HG03097 (cell line): ENCODE measurements around the gene PTPRB.

ENCODE experiments used
- ATAC-seq: cut with Tn5 transposase; IDR thresholded peaks from one replicate; pipeline ENCODE4 v1.9.1; 2021; ENCODE audit not compliant: unreplicated experiment, low FRiP score

The PTPRB gene

DNA sequence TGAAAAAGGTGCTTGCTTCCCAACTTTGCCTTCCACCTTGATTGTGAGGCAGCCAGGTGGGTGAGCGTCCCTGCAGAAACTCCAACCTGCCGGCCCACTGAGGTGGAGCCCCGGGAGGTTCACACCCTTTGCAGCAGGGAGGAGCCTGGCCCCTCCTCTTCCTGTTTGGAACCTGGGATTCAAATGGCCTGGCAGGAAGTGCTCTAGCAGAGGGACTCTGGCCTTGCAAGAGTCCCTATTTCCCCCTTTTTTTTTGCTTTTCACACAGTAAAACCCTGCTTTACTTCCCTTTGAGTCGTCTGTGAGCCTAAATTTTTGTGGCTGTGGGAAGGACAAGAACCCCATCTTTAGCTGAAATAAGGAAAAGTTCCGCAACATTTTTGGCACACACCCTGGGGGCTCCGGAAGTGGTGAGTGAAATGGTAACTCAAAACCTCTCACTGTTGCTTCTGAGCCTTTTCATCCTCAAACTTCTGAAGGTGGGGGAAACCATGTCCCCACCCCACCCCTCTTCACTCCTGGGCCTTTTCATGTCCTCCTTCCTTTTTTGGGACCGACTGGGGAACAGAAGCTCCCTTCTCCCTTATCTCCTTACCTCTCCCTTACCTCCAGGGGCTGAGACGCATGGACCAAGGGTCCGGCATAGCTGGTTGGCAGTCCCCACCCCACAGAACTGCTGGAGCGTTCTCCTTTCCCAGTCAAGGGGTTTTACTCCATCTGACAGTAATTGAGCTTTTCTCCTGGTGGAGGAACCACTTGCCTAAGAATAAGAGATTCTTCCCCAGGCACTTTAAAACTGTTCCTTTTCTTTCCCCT lies 169.1 kb downstream of the PTPRB start:
- no peak for ATAC-seq

DNA sequence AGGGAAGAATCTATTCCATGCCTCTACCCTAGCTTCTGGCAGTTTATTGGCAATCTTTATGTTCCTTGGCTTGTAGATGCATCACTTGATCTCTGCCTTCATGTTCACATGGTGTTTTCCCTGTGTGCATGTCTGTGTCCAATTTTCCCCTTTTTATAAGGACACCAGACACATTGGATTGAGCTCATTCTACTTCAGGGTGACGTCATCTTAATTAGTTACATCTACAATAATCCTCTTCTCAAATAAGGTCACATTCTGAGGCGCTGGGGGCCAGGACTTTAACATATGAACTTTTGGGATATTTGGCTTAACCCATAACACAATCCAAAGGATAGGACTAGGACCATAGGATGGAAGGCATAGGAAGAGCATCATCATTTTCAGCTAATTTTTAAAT lies 169.8 kb downstream of the PTPRB start:
- no peak for ATAC-seq

DNA sequence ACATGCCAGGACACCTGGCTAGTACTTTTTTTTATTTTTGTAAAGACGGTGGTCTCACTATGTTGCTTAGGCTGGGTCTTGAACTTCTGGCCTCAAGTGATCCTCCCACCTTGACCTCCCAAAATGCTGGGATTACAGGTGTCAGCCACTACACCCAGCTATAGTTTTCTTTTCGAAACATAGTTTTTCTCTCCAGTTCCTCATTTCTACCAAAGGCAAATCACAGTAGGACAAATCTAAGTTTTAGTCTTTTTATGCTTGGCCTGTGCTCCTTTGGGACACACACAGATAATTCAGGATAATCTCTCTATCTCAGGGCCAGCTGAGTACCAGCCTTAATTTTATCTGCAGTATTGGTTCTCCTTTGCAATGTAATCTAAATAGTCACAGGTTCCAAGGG lies 170.5 kb downstream of the PTPRB start:
- no peak for ATAC-seq
